M059J (cell line): Measurements from ENCODE around the gene MAGEA12. TPM values are rescaled to one million over a fixed set of nuclear protein-coding genes. Genes with fewer than 3 reads are reported as not detected.
A peak's percentile ranks its signal among the peaks of the same experiment; 100 is the strongest.
"Not testable (repeated sequence)": the region's sequence is repeated elsewhere in the genome, so short reads cannot be mapped to it uniquely, and the experiment has no call there.

ENCODE experiments used
- DNase-seq: peaks from one replicate; pipeline ENCODE4 v3.0.0-alpha.2; 2012; ENCODE audit warnings: low read depth
- total RNA-seq: library from RNA; depleted of rRNA; stranded (reverse); fragments of >200 nt; shearing (Covaris generic); gene quantifications from 2 replicates; pipeline ENCODE4 v1.2.3, GENCODE V29; 2014; rRNA removed

The MAGEA12 gene, protein sequence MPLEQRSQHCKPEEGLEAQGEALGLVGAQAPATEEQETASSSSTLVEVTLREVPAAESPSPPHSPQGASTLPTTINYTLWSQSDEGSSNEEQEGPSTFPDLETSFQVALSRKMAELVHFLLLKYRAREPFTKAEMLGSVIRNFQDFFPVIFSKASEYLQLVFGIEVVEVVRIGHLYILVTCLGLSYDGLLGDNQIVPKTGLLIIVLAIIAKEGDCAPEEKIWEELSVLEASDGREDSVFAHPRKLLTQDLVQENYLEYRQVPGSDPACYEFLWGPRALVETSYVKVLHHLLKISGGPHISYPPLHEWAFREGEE
- total RNA-seq = 13.4 and 15.5 TPM in 2 replicates

DNA sequence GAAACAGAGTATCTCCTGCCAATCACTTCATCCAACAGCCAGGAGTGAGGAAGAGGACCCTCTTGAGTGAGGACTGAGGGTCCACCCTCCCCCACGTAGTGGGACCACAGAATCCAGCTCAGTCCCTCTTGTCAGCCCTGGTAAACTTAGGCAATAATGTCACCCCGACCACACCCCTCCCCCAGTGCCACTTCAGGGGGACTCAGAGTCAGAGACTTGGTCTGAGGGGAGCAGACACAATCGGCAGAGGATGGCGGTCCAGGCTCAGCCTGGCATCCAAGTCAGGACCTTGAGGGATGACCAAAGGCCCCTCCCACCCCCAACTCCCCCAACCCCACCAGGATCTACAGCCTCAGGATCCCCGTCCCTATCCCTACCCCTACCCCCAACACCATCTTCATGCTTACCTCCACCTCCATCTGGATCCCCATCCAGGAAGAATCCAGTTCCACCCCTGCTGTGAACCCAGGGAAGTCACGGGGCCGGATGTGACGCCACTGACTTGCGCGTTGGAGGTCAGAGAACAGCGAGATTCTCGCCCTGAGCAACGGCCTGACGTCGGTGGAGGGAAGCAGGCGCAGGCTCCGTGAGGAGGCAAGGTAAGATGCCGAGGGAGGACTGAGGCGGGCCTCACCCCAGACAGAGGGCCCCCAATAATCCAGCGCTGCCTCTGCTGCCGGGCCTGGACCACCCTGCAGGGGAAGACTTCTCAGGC lies at the start of gene MAGEA12, which contains the start of gene CSAG1:
Gene MAGEA12 (plus strand): TSS at position 497 of the 715 bp plus-strand sequence. CDS start 2,405 bp downstream, outside the sequence.
Gene CSAG1 (minus strand): TSS at position 461 of the 715 bp plus-strand sequence. CDS start 1,261 bp downstream, outside the sequence.
- peak; percentile 38 for DNase-seq

DNA sequence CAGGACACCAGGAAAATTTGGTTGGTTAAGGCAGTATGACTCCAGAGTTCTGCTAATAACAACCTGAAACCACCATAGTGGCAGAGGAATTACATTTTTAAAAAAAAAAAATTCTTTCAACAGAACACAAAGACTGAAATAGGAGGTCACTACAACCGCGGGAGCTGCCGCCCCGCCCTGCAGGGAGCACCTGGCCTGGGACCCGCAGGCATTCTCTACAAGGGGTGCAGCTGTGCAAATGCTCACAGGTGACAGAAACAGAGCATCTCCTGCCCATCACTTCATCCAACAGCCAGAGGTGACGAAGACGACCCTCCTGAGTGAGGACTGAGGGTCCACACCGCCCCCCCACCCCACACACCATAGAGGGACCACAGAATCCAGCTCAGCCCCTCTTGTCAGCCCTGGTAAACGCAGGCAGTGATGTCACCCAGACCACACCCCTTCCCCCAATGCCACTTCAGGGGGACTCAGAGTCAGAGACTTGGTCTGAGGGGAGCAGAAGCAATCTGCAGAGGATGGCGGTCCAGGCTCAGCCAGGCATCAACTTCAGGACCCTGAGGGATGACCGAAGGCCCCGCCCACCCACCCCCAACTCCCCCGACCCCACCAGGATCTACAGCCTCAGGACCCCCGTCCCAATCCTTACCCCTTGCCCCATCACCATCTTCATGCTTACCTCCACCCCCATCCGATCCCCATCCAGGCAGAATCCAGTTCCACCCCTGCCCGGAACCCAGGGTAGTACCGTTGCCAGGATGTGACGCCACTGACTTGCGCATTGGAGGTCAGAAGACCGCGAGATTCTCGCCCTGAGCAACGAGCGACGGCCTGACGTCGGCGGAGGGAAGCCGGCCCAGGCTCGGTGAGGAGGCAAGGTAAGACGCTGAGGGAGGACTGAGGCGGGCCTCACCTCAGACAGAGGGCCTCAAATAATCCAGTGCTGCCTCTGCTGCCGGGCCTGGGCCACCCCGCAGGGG lies 35.3 kb upstream of the MAGEA12 start, which contains the start of gene MAGEA3:
Gene MAGEA3 (plus strand): TSS at position 843 of the 980 bp plus-strand sequence. CDS start 2,039 bp downstream, outside the sequence.
- not testable (repeated sequence) for DNase-seq

DNA sequence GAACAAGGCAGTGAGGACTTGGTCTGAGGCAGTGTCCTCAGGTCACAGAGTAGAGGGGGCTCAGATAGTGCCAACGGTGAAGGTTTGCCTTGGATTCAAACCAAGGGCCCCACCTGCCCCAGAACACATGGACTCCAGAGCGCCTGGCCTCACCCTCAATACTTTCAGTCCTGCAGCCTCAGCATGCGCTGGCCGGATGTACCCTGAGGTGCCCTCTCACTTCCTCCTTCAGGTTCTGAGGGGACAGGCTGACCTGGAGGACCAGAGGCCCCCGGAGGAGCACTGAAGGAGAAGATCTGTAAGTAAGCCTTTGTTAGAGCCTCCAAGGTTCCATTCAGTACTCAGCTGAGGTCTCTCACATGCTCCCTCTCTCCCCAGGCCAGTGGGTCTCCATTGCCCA lies 33.2 kb upstream of the MAGEA12 start:
- not testable (repeated sequence) for DNase-seq

DNA sequence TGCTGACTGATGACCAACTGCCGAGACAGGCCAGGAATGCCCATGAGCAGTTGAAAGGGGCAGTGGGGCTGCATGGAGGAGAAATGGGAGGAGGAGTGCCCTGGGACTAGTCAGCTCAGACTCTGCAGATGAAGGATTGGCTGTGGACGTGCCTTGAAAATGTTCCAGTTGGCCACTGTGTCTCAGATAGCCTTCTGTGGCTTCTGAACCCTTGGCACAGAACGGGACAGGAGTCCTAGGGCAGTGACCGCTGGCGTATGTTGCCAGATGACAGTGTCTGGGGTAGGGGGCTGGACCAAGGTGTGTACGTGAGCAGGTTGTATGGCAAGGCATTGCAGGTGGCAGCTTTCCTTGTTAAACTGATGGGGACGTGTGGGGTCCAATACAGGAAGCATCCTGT lies 27.1 kb upstream of the MAGEA12 start:
- not testable (repeated sequence) for DNase-seq

DNA sequence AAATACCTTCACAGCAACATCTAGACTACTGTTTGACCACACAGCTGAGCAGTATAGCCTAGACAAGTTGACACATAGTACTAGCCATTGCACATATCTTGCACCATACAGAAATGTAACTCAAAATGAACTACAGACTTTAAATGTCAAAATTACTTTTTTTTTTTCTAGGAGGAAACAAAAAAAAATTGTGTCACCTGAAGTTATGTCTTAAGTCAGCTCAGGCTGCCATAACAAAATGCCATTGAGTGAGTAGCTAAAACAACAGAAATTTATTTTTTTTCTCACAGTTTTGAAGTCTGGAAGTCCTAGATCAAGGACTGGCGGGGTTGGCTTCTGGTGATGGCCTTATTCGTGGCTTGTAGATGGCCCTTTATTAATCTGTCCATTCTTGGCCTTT lies 24.4 kb upstream of the MAGEA12 start, which contains the start of gene CSAG2:
Gene CSAG2 (minus strand): TSS at position 101 of the 400 bp plus-strand sequence. CDS start 161 bp downstream, outside the sequence.
- not testable (repeated sequence) for DNase-seq

DNA sequence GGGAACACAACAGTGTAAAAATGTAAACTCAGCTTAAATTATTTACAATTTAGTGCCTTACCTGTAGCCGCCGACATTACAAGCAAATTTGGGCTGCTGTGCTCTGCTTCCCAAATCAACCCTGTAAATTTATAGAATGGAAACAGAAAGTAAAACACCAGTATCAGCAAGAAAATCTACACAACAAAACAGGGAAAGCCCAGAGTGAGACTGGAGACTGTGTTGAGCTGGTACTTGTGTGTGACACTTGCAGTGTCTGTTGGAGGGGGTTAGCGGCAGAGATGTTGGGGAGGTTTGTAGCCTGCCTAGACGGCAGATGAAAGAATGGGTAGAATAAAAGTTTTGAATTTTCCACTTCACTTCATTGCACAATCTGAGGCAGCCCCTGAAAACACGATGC lies 20.4 kb upstream of the MAGEA12 start:
- not testable (repeated sequence) for DNase-seq

DNA sequence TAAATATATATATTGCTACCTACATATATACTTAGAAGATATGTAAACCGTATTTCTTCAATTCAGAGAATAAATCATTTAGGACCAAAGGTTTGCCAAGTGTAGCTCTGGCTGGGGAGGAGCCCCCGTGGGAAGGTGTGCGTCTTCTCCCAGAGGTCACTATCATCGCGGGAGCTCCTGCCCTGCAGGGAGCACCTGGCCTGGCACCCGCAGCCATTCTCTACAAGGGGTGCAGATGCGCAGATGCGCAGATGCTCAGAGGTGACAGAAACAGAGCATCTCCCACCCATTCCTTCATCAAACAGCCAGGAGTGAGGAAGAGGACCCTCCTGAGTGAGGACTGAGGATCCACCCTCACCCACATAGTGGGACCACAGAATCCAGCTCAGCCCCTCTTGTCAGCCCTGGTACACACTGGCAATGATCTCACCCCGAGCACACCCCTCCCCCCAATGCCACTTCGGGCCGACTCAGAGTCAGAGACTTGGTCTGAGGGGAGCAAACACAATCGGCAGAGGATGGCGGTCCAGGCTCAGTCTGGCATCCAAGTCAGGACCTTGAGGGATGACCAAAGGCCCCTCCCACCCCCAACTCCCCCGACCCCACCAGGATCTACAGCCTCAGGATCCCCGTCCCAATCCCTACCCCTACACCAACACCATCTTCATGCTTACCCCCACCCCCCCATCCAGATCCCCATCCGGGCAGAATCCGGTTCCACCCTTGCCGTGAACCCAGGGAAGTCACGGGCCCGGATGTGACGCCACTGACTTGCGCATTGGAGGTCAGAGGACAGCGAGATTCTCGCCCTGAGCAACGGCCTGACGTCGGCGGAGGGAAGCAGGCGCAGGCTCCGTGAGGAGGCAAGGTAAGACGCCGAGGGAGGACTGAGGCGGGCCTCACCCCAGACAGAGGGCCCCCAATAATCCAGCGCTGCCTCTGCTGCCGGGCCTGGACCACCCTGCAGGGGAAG lies 19.5 kb upstream of the MAGEA12 start, which contains the start of gene MAGEA2B:
Gene MAGEA2B (plus strand): TSS at position 814 of the 973 bp plus-strand sequence. CDS start 2,479 bp downstream, outside the sequence.
- not testable (repeated sequence) for DNase-seq

DNA sequence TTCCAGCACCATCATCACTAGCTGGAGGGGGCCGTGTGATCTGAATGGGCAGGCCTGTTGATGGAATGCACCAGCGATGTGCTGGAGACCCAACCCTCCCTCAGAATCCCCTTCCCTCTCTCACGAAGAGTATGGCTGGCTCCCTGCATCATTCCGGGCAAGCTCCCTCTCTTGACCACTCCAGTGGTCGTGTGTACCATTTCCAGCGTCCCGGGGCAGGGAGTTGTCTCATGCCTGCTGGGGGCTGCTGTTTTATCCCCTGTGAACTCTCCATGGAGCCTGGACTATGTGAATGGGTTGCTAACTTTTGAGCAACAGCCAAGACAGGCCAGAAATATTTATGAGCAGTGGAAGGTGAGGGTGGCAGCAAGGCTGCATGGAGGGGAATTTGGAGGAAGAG lies 8.1 kb upstream of the MAGEA12 start:
- DNase-seq = no peak

DNA sequence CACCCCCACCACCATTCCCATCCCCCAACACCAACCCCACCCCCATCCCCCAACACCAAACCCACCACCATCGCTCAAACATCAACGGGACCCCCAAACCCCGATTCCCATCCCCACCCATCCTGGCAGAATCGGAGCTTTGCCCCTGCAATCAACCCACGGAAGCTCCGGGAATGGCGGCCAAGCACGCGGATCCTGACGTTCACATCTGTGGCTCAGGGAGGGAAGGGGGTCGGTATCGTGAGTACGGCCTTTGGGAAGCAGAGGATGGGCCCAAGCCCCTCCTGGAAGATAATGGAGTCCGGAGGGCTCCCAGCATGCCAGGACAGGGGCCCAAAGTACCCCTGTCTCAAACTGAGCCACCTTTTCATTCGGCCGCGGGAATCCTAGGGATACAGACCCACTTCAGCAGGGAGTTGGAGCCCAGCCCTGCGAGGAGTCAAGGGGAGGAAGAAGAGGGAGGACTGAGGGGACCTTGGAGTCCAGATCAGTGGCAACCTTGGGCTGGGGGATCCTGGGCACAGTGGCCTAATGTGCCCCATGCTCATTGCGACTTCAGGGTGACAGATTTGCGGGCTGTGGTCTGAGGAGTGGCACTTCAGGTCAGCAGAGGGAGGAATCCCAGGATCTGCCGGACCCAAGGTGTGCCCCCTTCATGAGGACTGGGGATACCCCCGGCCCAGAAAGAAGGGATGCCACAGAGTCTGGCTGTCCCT lies 744 bp downstream of the MAGEA12 start:
- not testable (repeated sequence) for DNase-seq

DNA sequence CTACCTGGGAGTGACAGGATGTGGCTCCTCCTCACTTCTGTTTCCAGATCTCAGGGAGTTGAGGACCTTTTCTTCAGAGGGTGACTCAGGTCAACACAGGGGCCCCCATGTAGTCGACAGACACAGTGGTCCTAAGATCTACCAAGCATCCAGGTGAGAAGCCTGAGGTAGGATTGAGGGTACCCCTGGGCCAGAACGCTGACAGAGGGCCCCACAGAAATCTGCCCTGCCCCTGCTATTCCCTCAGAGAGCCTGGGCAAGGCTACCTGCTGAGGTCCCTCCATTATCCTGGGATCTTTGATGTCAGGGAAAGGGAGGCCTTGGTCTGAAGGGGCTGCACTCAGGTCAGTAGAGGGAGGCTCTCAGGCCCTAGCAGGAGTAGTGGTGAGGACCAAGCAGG lies 1.5 kb downstream of the MAGEA12 start:
- DNase-seq = no peak

DNA sequence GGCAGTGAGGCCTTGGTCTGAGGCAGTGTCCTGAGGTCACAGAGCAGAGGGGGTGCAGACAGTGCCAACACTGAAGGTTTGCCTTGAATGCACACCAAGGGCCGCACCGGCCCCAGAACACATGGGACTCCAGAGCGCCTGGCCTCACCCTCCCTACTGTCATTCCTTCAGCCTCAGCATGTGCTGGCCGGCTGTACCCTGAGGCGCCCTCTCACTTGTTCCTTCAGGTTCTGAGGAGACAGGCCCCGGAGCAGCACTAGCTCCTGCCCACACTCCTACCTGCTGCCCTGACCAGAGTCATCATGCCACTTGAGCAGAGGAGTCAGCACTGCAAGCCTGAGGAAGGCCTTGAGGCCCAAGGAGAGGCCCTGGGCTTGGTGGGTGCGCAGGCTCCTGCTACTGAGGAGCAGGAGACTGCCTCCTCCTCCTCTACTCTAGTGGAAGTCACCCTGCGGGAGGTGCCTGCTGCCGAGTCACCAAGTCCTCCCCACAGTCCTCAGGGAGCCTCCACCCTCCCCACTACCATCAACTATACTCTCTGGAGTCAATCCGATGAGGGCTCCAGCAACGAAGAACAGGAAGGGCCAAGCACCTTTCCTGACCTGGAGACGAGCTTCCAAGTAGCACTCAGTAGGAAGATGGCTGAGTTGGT lies 2.4 kb downstream of the MAGEA12 start:
- DNase-seq = no peak

DNA sequence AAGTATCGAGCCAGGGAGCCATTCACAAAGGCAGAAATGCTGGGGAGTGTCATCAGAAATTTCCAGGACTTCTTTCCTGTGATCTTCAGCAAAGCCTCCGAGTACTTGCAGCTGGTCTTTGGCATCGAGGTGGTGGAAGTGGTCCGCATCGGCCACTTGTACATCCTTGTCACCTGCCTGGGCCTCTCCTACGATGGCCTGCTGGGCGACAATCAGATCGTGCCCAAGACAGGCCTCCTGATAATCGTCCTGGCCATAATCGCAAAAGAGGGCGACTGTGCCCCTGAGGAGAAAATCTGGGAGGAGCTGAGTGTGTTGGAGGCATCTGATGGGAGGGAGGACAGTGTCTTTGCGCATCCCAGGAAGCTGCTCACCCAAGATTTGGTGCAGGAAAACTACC lies 3.0 kb downstream of the MAGEA12 start:
- DNase-seq = not testable (repeated sequence)

DNA sequence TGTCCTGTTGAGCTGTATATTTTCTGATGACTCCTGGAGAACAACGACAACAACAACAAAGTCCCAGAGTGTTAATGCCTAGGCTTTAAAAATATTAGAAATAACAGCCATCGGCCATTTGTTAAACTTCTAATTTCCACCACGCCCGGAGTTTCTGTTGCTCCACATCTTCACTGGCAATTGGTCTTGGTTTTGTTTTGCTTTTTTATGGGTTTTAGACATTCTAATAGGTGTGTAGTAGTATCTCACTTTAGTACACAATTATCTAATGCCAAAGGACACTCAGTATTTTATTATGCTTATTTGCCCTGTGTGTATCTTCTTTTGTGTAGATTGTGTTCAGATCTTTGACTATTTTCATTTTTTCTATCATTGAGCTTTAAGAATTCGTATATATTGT lies 5.0 kb downstream of the MAGEA12 start:
- DNase-seq = no peak

DNA sequence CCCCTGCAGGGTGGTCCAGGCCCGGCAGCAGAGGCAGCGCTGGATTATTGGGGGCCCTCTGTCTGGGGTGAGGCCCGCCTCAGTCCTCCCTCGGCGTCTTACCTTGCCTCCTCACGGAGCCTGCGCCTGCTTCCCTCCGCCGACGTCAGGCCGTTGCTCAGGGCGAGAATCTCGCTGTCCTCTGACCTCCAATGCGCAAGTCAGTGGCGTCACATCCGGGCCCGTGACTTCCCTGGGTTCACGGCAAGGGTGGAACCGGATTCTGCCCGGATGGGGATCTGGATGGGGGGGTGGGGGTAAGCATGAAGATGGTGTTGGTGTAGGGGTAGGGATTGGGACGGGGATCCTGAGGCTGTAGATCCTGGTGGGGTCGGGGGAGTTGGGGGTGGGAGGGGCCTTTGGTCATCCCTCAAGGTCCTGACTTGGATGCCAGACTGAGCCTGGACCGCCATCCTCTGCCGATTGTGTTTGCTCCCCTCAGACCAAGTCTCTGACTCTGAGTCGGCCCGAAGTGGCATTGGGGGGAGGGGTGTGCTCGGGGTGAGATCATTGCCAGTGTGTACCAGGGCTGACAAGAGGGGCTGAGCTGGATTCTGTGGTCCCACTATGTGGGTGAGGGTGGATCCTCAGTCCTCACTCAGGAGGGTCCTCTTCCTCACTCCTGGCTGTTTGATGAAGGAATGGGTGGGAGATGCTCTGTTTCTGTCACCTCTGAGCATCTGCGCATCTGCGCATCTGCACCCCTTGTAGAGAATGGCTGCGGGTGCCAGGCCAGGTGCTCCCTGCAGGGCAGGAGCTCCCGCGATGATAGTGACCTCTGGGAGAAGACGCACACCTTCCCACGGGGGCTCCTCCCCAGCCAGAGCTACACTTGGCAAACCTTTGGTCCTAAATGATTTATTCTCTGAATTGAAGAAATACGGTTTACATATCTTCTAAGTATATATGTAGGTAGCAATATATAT lies 20.4 kb downstream of the MAGEA12 start, which contains the start of gene MAGEA2:
Gene MAGEA2 (minus strand): TSS at position 157 of the 965 bp plus-strand sequence. CDS start 2,479 bp downstream, outside the sequence.
- not testable (repeated sequence) for DNase-seq

DNA sequence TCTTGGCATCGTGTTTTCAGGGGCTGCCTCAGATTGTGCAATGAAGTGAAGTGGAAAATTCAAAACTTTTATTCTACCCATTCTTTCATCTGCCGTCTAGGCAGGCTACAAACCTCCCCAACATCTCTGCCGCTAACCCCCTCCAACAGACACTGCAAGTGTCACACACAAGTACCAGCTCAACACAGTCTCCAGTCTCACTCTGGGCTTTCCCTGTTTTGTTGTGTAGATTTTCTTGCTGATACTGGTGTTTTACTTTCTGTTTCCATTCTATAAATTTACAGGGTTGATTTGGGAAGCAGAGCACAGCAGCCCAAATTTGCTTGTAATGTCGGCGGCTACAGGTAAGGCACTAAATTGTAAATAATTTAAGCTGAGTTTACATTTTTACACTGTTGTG lies 21.3 kb downstream of the MAGEA12 start:
- not testable (repeated sequence) for DNase-seq

DNA sequence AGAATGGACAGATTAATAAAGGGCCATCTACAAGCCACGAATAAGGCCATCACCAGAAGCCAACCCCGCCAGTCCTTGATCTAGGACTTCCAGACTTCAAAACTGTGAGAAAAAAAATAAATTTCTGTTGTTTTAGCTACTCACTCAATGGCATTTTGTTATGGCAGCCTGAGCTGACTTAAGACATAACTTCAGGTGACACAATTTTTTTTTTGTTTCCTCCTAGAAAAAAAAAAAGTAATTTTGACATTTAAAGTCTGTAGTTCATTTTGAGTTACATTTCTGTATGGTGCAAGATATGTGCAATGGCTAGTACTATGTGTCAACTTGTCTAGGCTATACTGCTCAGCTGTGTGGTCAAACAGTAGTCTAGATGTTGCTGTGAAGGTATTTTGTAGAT lies 25.4 kb downstream of the MAGEA12 start, which contains the start of gene CSAG3:
Gene CSAG3 (plus strand): TSS at position 301 of the 400 bp plus-strand sequence.
- DNase-seq = not testable (repeated sequence)

DNA sequence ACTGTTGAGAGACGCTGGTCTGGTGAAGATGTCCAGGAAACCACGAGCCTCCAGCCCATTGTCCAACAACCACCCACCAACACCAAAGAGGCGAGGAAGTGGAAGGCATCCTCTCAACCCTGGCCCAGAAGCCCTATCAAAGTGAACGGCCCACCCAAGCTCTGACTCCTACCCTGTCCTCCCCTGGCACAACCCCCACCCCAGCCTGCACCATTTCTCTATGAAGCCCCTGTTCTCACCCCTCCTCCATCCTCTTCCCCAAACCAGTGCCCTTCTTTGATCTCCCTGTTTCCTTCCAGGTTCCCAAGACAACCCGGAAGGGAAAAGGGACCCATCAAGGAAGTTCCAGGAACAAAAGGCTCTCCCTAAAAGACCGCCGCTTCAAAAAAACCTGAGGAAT lies 26.0 kb downstream of the MAGEA12 start:
- not testable (repeated sequence) for DNase-seq
